Measurements from ENCODE around the gene B4GALNT3.

B4GALNT3 gene

GRCh38 chr12:602700-603068 lies 142.9 kb downstream of the B4GALNT3 start:
- DNase-seq = no peak

- no peak for DNase-seq
Observed at GRCh38 chr12:604956-605355, 145.2 kb downstream of the B4GALNT3 start.

- no peak for DNase-seq
Observed at GRCh38 chr12:607541-608001, 147.8 kb downstream of the B4GALNT3 start.

GRCh38 chr12:608413-608812 lies 148.7 kb downstream of the B4GALNT3 start:
- DNase-seq = no peak

- DNase-seq = no peak
Observed at GRCh38 chr12:608921-609320, 149.2 kb downstream of the B4GALNT3 start.

GRCh38 chr12:611721-612120 lies 152.0 kb downstream of the B4GALNT3 start:
- DNase-seq = no peak

GRCh38 chr12:612293-612692 lies 152.6 kb downstream of the B4GALNT3 start:
- no peak for DNase-seq

- no peak for DNase-seq
Observed at GRCh38 chr12:612886-613285, 153.1 kb downstream of the B4GALNT3 start.

Data from CD4-positive, alpha-beta T cell treated with Interleukin-10 for 1 hour (primary cell).